NCI-H524 (cell line): Measurements from ENCODE around the gene SPATA6.

Experiments
- DNase-seq, 2 experiments: peaks; one replicate each; lab custom pipeline; 2025; lab: John Stamatoyannopoulos, UW

Gene SPATA6

DNA sequence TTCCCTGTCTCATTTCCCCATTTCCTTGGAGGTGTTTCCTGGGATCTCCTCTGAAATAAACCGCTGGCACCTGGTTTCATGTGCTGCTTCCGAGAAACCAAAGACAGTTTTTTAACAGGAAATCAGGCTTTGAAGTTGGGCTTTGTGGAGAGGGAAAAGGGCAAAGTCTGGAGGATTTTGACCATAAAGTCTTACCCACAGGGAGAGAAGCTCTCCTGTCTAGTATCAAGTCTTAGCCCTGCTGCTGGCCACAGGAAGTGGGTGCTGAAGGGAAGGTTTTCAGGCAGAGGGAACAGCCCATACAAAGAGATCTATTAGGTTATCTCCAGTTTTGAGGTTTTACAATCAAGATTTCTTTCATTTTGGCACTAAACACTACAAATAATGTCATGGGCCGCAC lies 220.2 kb downstream of the SPATA6 start:
- DNase-seq = no peak

- no peak for DNase-seq
Measured at GRCh38 chr1:48251323-48251722, 220.7 kb downstream of the SPATA6 start.

GRCh38 chr1:48250572-48250971 lies 221.4 kb downstream of the SPATA6 start:
- peak in 1 of 2 experiments; percentile 31 for DNase-seq

- DNase-seq = no peak
Measured at GRCh38 chr1:48249868-48250267, 222.1 kb downstream of the SPATA6 start.

DNA sequence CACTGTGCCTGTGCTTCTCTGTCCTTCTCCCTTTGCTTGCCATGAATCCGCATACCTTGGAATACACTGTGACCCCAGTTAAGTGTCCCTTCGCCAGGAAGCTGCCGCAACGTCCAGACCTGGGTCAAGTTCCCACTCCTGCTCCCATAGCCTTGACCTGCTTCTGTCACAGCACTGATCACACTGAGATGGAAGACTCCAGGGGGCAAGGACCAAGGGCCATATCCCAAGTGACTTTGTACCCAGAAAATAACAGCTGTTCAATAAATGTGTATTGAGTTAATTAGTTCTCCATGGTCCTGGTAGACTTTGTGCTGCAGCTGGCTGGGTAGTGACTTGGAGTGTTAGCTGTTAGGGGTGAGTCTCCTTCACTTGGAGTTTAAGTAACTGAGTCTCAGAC lies 223.6 kb downstream of the SPATA6 start:
- no peak for DNase-seq

DNA sequence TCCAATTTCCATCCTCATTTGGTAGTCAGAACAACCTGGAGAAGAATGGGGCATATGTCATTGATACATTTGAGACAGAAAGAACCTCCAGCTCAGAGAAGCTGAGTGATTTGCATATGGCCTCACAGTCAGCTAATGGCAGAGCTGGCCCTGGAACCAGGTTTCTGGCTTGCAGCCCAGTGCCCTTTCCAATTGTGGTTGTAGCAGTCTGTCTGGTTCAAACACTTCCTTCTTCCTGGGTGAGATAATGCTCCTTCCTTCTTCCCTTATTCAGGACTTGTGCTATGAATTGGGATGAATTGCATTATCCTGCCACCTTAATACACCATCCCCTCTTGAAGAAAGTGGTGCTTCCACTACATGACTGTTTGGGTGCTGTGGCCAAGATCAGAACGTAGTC lies 225.3 kb downstream of the SPATA6 start:
- no peak for DNase-seq
